NB4 (cell line): Measurements from ENCODE around the gene KAT2A.

Experiments used
- DNase-seq: peaks from one replicate; pipeline ENCODE4 v3.0.0; 2010; ENCODE audit warnings: low read depth
- H3K4me3 ChIP-seq: one replicate; pipeline ENCODE4 v1.5.1; 2011; ENCODE audit warnings: mild to moderate bottlenecking, low read depth, low read length, moderate library complexity
- MYC ChIP-seq: IDR thresholded peaks from 2 replicates; pipeline ENCODE4 v1.6.1; 2011; ENCODE audit warnings: low read depth, low read length
- POLR2A ChIP-seq: IDR thresholded peaks from 2 replicates; pipeline ENCODE4 v1.6.1; 2011; ENCODE audit warnings: mild to moderate bottlenecking; ENCODE audit not compliant: insufficient read length; ENCODE audit errors: extremely low read depth
- TF ChIP-seq, protein P1 (sequence below): IDR thresholded peaks from 2 replicates; pipeline ENCODE4 v1.6.1; 2011; ENCODE audit warnings: low read depth, low read length
- TF ChIP-seq, protein P2 (sequence below): IDR thresholded peaks from one replicate; pipeline ENCODE4 v1.5.1; 2012; ENCODE audit warnings: low read depth, low read length

Gene KAT2A

DNA sequence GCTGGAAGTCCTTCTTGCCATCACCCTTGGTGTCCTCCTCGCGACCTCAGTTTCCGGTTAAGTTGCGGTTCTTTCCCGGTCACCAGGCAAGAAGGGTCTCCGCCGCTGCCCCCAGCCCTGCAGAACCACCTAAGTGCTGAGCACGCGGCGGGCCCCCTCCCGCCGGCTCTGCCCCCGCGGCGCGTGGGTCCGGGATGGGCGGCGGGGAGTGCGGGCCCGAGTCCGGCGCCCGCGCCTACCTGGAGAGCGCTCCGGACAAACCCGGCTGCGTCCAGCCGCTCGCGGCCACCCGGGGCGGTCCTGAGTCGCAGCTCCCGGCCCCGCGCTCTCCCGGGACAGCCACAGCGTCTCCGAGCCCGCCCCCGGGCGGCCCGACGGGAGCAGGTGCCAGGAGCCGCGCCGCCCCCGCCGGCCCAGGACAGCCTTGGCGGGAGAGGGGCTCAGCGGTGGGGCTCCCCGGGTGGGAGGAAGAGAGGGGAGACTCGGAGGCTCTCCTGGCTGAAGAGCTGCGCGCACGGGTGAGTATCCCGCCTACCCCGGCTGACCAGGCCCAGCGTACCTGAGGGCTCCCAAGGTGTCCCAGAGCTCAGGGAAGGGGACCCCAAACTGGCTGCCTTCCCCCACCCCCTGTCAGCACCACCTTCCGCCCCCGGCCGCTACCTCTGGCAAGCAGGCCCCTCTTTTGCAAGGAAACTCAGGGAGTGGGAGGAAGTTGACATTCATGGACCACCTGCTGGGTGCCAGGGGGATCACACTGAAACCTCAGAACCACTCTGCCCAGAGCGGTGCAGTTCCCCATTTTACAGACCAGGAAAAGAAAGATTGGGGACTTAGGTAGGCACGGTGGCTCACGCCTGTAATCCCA, 48.6 kb downstream of the KAT2A start:
- peak overlapping the region; percentile 42 for H3K4me3 ChIP-seq
- peak; percentile 80 for DNase-seq
- no peak for TF ChIP-seq POLR2A
- TF ChIP-seq MYC: no peak
- TF ChIP-seq, protein P1, sequence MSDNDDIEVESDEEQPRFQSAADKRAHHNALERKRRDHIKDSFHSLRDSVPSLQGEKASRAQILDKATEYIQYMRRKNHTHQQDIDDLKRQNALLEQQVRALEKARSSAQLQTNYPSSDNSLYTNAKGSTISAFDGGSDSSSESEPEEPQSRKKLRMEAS: no peak
- TF ChIP-seq, protein P2, sequence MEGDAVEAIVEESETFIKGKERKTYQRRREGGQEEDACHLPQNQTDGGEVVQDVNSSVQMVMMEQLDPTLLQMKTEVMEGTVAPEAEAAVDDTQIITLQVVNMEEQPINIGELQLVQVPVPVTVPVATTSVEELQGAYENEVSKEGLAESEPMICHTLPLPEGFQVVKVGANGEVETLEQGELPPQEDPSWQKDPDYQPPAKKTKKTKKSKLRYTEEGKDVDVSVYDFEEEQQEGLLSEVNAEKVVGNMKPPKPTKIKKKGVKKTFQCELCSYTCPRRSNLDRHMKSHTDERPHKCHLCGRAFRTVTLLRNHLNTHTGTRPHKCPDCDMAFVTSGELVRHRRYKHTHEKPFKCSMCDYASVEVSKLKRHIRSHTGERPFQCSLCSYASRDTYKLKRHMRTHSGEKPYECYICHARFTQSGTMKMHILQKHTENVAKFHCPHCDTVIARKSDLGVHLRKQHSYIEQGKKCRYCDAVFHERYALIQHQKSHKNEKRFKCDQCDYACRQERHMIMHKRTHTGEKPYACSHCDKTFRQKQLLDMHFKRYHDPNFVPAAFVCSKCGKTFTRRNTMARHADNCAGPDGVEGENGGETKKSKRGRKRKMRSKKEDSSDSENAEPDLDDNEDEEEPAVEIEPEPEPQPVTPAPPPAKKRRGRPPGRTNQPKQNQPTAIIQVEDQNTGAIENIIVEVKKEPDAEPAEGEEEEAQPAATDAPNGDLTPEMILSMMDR: no peak

DNA sequence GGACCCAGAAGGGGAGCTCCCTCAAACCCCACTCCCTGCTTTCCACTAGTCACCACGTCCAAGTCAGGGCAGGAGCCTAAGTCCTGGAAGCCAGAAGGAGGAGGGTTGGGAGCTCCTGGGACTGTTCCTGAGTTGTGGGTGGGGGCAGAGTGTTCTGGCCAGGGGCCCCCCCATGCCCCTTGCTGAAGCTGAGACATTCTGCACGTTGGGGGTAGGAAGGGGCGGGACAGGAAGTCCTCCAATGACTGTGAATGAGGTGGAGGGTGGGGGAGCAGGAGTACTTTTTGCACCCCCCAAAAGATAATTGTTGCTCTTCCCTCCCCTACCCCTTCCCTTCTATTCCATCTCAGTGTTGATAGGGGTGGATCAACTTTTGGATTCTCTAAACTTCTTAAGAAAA, 49.4 kb downstream of the KAT2A start:
- peak overlapping the region; percentile 42 for H3K4me3 ChIP-seq
- peak; percentile 43 for DNase-seq
- TF ChIP-seq POLR2A: no peak
- TF ChIP-seq, protein P2: no peak

DNA sequence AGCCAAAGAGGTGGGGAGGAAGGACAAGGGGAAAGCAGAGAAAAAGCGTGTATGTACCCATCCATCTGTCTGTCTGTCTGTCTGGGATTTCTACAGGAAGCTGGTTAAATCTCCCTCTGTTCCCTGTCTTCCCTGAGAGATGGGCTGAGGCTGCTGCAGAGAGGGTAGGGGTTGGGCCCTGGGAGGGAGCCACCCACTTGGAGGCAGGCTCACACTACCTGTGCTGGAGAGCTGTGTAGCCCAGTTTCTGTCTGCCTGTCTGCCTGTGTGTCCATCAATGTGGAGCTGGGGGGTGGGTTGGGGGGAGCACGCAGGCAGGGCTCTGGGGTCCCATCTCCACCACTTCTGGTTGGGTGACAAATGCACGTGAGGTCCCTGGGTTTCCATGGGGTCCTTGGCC, 52.2 kb downstream of the KAT2A start:
- TF ChIP-seq POLR2A: no peak
- TF ChIP-seq, protein P1: no peak
- TF ChIP-seq MYC: no peak
- DNase-seq: no peak
- no peak overlapping the region for H3K4me3 ChIP-seq

DNA sequence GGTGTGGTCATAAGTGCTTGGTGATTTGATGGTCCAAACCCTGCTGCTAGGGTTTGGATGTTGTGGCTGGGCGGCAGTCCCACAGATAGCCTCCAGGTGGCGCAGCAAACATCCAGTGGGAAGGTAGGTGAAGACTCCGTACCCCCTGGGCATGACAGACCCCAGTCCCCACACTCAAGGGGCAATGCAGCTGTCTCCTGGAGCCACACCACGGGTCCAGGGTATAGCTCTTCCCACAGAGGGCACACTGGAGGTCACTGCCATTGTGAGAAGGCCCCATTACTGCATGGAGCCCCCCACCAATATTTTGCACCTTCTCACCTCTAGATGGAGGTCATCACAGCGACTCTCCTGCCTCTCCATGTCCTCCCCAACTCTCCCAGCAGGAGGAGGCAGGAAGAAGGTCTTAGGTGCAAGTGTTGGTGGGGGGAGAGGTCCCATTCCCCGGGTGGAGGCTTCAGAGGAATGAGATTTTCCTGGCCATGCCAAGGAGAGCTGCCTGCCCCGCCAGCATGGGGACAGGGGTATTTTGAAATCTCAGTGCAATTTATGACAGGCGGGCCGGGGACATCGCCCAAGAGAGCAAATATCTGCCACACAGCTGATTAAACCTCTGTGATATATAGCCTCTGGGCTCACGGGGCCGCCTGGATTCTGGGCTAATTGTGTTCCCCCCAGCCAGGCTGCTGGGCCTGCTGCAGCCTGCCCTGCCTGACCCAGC, 53.6 kb downstream of the KAT2A start:
- TF ChIP-seq, protein P1: no peak
- TF ChIP-seq, protein P2: peak; percentile 89
- no peak for TF ChIP-seq MYC
- DNase-seq: peak; percentile 68
- no peak overlapping the region for H3K4me3 ChIP-seq

DNA sequence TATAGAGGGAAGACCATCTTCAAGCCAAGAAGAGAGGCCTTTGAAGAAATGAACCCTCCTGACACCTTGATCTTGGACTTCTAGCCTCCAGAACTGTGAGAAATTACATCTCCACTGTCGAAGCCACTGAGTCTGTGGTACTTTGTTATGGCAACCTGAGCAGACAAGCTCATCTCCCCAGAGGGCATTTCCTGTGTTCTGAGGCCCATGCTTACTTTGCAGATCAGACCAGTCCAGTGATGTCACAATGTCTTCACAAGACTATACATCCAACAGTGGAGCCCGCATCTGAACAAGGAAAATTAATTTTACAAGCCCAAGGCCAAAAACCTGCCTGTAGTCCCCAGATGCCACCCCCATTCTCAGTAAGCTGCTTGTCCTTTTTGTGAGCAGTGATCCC, 56.0 kb downstream of the KAT2A start:
- DNase-seq: peak; percentile 44
- TF ChIP-seq, protein P2: no peak
- TF ChIP-seq, protein P1: no peak
- no peak for TF ChIP-seq MYC
- TF ChIP-seq POLR2A: no peak
- no peak overlapping the region for H3K4me3 ChIP-seq
